Stimulated activated CD8-positive, alpha-beta memory T cell treated with anti-CD3 and anti-CD28 coated beads, Interleukin-15, amount 100 ng/mL, for 24 hours (primary cell): ENCODE measurements around the gene CUEDC1.

Experiments used
- DNase-seq: peaks from one replicate; pipeline ENCODE4 v3.0.0-alpha.2; 2020; ENCODE audit warnings: low read depth

Gene CUEDC1

DNA sequence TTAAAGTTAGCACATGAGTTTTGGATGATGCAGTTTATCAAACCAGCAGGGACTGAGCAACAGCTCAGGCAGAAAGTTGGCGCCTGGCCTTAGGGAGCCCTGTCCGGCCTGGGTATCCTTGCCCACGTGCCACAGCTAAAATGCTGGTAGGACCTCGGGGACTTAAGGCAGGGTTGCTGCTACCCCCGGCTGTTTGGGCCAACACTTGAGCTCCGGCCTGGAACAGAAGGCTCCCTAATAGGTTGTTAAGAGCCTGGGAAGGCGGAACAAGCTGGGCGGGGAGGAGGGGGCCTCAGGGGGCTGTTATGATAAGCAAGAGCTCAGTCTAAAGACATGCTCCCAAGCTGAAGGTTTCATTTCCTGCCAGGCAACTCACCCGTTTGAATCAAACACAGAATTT, 39.7 kb downstream of the CUEDC1 start:
- no peak for DNase-seq

DNA sequence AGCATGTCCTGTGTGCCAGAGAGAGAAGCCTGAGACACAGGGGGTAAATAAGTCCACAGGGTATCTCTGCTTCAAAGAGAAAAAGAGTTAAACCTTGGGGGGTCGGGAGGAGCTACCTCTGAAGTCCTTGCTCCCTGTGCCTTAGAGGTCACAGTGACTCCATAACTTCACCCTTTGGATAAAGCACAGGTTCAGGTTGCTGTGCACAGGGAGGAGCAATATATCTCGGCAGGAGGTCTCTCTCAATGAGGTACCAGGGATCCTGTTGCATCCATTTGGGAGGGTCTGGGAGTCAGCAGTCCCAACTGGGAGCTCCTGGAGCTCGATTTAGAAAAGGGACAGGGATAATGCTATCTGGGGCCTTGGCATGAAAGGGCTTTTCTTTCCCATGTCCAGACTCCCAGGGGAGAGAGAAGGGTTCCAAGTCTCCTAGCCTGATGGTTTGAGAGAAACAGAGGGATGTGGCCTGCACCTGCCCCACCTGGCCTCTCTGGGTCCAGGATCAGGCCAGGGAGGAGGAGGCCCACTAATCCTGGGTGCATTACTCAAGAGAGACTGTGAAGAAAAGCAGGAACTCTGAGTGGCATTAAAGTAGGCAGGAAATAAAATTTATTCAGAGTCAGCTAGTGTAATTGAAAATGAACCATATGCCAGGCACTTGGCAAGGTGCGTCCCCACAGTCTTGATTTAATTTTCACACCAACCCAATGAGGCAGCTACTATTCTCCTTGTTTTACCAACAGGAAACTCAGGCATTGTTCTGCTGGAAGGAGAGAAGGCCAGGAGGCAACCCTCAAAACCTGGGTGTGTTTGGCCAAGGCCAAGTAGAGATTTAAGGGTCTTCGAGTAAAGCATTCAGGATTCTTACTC, 40.7 kb downstream of the CUEDC1 start:
- DNase-seq = no peak

DNA sequence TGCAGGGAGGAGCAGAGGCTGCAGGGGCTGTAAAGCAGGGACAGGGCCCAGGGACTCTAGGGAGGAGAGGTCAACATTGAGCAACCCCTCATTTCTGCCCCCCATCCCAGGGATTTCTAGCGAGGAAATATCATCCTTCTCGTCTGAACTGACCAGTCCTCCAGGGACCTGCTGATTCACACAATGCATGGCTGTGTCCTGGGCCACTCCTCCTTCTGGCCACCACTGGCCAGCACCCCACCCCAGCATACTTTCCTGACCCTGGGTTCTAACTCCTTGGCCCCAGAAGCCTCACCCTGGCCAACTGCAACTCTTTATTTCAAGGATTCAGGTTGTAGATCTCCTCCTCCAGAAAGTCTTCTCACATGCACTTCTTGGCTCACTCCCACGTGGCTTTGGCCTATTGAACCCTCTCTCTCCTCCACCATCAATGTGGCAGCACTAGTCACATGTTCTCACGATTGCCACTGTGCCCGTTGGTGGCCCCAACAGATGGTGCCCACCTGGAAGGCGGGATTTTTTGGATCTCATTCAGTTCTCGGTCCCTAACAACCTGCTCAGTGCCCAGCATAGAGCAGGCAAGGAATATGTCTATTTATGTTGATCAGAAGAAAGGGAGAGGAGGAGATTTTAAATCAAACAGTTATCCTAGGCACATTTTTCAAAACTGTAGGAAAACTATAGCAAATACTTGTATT, 41.5 kb downstream of the CUEDC1 start:
- DNase-seq = no peak

DNA sequence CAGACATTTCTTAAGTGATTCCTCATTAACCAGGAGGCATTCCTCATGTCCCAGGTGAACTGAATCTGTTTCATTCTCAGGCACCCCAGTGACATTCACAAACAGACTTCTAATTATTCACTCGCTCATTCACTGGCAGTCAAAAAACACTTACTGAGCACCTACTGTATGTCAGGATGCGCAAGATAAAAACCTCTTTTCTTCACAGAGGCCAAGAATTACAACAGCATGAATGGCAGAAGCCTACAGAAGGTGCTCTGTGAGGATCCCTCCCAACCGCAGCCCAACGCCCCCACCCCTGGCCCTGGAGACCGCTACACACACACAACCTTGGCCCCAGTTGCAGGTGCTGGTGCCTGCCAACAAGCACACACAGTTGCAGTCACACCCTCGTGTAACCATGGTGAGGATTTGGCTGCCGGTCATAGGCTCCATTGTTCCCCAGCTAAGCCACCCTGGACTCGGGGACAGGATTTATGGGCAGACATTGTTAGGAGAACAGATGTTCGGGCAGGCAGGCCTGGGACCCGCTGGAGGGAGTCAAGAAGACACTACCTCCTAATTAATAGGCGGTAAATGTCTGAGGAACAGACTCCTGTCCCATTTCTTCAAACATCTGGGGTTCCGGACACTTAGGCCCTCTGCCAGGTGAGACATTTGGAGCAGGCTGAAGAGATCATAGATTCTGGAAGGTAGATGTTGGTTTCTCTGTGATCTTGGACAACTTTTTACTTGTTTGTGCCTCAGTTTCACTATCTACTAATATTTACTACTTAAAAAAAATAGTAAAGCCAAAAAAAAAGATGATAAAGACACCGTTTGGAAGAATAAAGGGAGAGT, 43.2 kb downstream of the CUEDC1 start:
- DNase-seq = no peak

DNA sequence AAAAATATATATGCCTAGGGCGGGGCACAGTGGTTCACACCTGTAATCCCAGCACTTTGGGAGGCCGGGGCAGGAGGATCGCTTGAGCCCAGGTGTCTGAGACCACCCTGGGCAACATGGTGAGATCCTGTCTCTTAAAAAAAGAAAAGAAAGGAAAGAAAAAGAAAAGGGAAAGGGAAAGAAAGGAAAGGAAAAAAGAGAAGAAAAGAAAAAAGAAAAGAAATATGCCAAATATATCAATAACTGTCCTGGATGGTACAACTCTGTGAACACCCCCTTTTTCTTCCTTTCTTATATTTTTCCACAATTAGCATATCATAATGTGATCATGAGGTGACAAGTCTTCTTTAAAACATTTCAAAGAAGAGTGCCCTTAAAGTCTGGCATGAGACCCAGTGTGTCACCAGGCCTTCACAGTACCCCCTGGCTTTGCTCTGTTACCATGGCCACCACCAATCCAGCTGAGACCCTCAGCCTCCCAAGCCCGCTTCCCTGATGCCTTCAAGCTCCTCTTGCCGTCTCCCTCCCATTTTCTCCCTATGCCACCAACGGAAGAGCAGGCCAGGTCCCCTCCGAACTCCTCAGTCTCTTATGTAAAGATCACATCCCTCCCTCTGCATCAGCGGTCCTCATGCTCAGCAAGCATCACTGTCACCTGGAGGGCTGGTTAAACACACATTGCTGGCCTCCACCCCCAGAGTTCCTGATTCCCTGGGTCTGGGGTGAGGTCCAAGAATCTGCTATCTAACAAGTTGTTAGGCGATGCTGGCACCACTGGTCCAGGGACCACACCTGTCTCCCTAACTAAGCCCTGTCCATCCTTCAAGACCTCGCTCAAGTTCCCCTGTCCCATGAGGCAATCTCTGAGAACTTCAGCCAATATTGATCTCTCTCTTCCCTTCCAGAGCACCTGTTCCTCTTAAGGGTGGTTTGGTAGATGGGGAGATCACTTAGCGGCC, 44.5 kb downstream of the CUEDC1 start:
- no peak for DNase-seq

DNA sequence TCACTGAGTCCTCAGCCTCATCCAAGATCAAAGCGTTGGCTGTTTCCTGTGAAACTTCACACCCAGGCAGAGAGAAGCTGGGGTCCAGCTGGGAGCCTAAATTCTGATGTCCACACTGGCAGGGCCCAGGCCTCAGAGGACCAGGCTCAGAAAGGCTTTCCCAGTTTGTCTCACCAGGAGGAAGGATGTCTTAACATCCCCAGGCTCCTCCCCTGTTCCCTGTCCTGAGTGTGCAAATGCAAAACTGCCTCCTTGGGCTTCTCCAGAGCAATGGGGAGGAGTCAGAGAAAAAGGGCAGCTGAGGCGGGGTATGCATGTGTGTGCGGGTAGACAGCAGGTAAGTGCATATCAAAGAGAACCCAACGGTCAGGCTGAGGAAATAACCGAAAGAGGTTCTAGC, 45.7 kb downstream of the CUEDC1 start:
- no peak for DNase-seq

DNA sequence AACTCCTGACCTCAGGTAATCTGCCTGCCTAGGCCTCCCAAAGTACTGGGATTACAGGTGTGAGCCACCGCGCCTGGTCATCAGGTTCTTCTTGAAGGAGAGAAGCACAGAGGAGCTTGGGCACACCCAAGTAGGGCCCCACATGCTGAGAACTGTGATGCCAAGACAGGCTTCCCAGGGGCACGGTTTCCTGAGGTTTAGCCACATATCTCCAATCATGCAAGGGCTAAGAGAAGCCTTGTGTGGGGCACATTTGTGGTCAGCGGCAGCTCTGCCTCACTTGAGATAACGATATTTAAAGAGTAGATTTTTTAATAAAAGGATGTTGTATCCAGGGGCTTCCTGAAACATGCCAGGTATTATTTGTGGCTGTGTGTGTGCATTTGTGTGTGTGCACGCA, 46.9 kb downstream of the CUEDC1 start:
- DNase-seq = no peak

DNA sequence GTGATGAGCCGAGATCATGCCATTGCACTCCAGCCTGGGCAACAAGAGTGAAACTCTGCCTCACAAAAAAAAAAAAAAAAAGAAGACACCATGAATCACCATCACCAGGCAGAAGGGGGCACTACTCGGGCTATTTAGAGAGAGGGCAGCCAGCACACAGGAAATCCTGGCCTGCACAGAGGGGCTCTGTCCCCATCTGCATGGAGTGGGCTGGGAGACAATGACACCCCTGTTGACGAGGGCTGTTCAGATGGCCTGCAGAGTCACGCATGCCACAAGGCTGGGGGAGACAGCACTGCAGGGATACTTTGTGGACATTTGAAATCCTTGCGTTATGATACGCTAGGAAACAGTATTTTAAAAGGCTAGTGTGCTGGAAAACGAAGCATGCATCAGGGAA, 48.3 kb downstream of the CUEDC1 start:
- no peak for DNase-seq

DNA sequence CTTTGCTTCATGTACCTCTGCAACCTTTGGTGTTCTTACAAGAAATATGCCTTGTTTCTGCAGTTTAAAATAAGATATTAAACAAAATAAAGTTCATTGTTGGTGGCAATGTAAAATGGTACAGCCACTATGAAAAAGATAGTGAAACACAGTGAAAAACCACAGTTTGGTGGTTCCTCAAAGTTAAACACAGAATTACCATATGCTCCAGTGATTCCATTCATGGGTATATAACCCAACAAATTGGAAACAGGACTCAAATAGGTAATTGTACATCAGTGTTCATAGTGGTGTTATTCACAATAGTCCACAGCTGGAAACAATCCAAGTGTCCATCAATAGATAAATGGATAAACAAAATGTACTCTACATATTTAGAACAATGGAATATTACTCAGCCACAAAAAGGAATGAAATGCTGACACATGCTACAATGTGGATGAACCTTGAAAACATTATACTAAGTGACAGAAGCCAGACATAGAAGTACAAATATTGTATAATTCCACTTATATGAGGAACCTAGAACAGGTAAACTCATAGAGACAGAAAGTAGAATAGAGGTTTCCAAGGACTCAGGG, 49.2 kb downstream of the CUEDC1 start:
- DNase-seq = no peak

DNA sequence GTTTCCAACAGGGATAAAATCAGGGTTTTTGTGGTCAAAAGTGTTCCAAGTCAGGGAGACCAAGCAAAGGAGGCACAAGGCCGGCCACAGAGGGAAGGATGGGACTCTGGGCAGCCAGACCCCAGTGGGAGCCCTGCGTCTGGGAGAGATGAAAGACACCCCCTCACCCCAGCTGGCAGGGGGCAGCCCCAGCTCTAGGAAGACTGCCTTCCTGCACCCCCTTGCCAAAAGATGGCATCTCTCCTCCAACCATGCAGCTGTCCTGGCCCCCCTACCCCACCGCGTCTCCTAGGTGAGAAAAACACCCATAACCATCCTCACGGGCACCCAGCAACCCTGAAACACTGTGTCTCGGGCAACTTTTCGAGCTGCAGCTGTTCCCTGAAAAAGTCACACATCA, 51.3 kb downstream of the CUEDC1 start:
- no peak for DNase-seq

DNA sequence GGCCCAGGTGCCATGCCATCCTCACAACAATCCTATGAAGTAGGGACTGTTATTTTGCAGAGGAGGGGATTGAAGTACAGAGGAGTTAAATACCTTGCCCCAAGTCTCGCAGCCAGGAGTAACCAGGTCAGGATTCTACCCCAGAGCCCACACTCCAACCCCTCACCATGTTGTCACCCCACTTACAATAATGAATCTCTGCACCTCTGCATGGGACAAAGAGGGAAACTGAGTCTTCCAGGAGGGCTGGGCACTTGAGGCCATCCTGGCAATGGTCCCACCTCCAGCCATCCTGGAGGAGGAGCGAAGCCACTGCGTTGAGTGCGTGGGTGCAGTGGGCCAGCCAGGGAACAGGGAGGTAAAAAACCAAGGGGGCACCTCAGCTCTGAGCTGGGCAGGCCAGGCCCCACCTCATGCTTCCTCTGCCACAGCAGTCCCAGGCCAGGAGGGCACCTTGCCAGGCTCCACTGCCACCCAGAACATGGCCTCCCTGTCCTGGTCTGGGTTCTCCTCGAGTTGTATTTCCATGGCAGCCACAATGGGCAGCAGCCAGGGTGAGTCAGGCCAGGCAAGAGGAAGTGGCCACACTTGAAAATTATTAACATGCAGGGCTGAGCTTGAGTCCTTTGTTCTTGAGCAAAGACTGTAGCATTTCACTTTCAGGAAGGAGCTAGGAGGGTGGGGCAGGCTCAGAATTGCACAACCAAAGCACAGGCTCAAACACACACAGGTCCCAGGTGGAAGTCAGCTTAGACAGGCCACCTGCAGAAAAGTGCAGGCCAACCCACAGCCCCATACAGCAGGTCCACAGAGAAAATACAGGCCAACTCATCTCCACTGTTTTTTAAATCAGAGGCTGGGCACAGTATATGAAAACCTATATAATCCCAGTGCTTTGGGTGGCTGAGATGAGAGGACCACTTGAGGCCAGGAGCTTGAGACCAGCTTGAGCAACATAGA, 52.1 kb downstream of the CUEDC1 start:
- no peak for DNase-seq

DNA sequence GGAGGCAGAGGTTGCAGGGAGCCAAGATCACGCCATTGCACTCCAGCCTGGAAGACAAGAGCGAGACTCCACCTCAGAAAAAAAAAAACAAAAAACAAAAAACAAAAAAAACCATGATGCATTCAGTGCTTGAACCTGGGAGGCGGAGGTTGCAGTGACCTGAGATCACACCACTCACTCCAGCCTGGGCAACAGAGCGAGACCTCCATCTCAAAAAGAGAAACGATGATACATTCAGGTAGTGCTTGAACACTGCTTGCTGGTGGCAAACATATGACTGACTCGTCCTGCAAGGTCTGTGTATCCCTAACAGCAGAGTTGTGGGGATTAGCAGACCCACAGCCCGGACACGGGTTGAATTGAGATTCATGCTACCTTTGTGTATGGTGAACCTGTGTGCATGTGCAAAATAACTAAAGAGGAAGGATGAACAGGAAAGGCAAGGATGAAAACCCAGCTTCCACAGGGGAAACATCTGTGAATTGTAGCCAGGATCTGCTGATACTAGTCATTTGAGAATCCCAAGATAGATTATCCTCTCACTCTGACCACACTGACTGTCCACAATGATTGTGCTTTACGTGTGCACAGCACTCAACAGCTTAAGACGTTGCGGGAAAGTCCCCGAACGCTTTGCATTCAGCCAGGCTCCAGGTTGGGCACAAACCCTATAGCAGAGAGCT, 53.0 kb downstream of the CUEDC1 start:
- no peak for DNase-seq

DNA sequence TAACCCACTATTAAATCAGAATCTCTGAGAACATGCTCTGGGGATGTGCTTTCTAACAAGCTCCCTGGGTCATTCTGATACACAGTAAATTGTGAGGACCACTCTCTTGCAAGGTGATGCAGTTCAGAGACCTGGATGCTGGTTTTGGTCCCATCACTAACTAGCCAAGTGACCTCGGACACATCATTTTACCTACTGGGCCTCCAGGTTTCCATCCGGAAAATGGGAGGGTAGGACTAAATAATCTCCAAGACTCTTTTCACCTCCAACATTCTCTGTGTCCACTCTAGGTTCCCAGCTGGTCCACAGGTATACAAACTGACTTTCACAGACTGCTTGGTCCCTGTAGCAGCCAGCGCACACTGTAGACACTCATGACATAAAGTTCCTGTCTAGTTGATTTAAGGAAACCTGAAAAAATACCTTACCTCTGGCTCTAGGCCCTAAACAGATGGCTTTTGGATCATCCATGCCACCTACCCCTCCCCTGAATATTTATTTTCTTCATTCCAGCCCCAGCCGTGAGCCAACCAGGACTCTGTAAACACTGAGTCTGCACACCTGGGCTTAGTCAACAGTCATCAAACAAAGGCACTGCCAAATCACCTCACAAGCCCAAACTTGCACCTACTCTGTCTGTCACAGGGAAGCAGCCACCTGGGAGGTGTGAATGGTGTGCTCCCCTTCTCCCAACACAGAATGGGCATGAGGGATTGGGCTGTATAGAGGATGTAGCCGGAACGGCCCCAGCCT, 54.0 kb downstream of the CUEDC1 start:
- no peak for DNase-seq

DNA sequence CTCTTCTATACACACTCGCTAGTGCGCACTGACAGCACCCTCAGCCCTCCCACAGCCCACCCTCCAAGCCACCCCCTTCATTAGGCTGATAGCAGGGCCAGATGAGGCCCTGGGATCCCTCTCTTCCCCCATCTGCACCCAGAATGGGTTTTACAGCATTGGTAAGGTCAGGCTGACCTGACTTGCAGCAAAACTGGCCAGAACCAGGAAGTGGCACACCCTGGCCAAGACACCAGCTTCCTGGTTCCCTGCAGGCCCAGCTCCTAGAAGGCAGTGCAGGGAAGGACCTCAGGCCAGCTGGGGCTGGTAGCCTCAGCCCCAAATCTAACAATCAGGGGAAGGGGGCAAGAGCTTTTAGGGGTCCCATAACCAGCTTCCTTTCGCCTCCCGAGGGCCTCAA, 55.4 kb downstream of the CUEDC1 start:
- DNase-seq = no peak

DNA sequence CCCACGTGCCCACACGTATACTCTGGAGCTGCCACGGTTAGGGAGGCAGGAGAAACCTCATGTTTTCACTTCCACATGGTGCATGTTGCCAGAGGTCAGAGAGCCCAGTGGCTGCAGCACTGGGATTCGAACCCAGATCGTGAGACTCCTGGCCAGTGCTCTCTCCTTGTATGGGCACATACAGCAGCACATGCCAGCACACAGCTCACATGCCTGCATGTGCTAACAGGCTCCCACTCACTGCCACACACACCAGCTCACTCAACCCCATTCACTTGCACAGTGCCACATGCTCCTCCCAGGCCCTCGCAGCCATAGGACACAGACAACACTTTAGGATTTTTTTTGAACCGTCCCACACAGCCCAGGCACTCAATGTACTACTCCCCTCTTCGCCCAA, 55.8 kb downstream of the CUEDC1 start:
- no peak for DNase-seq

DNA sequence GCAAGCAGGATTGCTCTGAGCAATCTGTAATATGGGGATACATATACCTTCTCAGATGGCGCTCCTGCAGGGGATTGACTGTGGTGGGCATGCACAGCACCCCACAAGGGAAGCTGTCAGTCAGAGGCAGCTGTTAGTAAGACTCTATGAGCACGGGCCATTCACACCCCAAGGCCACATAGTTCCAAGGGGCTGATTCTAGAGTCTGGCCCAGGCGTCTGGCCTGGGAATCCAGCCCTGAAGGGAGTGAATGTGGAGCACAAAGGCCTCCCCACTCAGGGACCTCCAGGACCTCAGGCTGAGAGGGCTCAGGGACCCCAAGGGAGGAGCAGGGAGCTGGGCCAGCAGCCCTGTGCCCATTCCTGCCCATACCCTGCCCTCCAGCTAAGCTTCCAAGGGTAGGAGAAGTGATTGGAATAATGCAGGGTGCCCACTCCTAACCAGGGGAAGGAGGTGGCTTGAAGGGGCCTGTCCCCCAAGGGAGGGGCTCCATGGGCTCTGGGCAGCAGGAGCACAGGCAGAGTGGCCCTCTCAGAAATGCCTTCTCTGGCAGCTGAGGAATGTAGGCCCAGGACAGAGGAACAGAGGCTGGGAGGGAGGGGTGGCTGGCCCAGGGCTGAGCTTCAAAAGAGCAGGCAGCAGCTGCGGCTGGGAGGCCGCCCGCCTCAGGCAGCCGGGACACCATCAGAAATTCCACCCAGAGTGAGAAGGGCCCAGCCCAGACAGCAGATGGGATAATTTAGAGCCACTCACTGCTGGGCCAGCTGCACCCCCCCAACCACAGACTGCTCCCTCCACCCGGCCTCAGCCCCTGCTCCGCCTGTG, 56.5 kb downstream of the CUEDC1 start:
- DNase-seq = no peak

DNA sequence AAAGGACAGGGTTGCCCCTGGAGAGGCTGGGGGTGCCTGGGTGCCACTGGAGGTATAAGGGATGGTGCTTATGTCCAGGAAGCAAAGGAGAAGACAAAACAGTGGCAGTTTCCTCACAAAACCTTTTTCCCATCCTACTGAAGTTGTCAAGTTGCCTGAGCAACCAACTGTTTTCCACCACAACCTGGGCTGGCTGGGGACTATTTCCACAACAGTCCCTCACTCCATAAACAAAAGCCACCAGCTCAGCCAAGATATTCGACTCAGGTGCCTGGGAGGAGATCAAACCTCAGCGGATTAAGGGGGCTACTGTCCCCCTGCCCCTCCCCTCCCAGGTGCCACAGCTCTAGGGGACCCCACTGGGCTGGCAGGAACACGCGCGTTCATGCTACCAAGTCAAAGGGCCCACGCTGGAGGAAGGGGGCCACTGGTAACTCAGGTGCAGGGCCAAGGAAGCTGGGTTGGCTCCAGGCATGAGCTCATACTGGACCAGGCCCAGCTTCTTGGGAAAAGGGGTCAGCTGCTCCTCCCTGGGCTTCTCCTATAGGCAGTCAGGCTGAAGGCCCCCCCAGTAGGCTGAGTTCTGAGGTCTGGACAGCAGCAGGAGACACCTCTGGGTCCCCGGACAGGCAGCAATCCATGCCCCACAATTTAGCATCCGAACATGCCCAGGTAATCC, 59.7 kb downstream of the CUEDC1 start:
- no peak for DNase-seq
